IPS-20b (cell line): Measurements from ENCODE around the gene ACP4.

Experiments used
- H3K27ac ChIP-seq: one replicate; pipeline ENCODE4 v1.5.1; 2013; ENCODE audit warnings: low read length
- H3K27me3 ChIP-seq: 2 replicates; pipeline ENCODE4 v1.6.1; 2013; ENCODE audit warnings: mild to moderate bottlenecking, low read length, inconsistent platforms; ENCODE audit not compliant: insufficient read depth
- H3K36me3 ChIP-seq: 2 replicates; pipeline ENCODE4 v1.6.1; 2013; ENCODE audit warnings: low read depth, mild to moderate bottlenecking, inconsistent platforms, low read length, moderate library complexity; ENCODE audit not compliant: insufficient read depth
- H3K4me1 ChIP-seq: 2 replicates; pipeline ENCODE4 v1.6.1; 2013; ENCODE audit warnings: mild to moderate bottlenecking, control low read depth, inconsistent platforms, low read length, moderate library complexity; ENCODE audit not compliant: insufficient read depth
- H3K4me3 ChIP-seq: 2 replicates; pipeline ENCODE4 v1.5.1; 2013; ENCODE audit warnings: mild to moderate bottlenecking, low read length, inconsistent platforms
- H3K9ac ChIP-seq: 2 replicates; pipeline ENCODE4 v1.6.1; 2013; ENCODE audit warnings: low read depth, mild to moderate bottlenecking, inconsistent platforms, low read length, moderate library complexity
- H3K9me3 ChIP-seq: 2 replicates; pipeline ENCODE4 v1.6.1; 2013; ENCODE audit warnings: mild to moderate bottlenecking, low read depth, low read length, inconsistent platforms; ENCODE audit not compliant: insufficient read depth

ACP4 gene

GRCh38 chr19:50792272-50793250 is 2.3 kb downstream of the ACP4 start:
- no peak overlapping the region for H3K4me3 ChIP-seq
- H3K27ac ChIP-seq = no peak overlapping the region
- no peak overlapping the region for H3K9ac ChIP-seq
- no peaks in the 10 kb centered on the region for H3K9me3 ChIP-seq
- H3K27me3 ChIP-seq = no peaks in the 10 kb centered on the region
- H3K4me1 ChIP-seq = no peaks in the 10 kb centered on the region
- H3K36me3 ChIP-seq = peaks cover 22% of the 10 kb centered on the region

GRCh38 chr19:50793558-50794065 is 3.4 kb downstream of the ACP4 start:
- Histone ChIP-seq H3K36me3 (peaks cover 32% of the 10 kb centered on the region), H3K27ac (no peak overlapping the region), H3K9ac (no peak overlapping the region), H3K4me3 (no peak overlapping the region), H3K27me3 (no peaks in the 10 kb centered on the region), H3K4me1 (no peaks in the 10 kb centered on the region), H3K9me3 (no peaks in the 10 kb centered on the region)

- Histone ChIP-seq H3K9me3 (no peaks in the 10 kb centered on the region), H3K9ac (no peak overlapping the region), H3K27ac (no peak overlapping the region), H3K36me3 (peaks cover 39% of the 10 kb centered on the region), H3K4me1 (no peaks in the 10 kb centered on the region), H3K27me3 (no peaks in the 10 kb centered on the region), H3K4me3 (no peak overlapping the region)
Observed at GRCh38 chr19:50794074-50794875, 4.1 kb downstream of the ACP4 start.

- no peak overlapping the region for H3K27ac ChIP-seq
- no peak overlapping the region for H3K4me3 ChIP-seq
- no peaks in the 10 kb centered on the region for H3K9me3 ChIP-seq
- H3K36me3 ChIP-seq = peaks cover 47% of the 10 kb centered on the region
- no peaks in the 10 kb centered on the region for H3K27me3 ChIP-seq
- H3K4me1 ChIP-seq = no peaks in the 10 kb centered on the region
- H3K9ac ChIP-seq = no peak overlapping the region
Observed at GRCh38 chr19:50794876-50795663, 4.9 kb downstream of the ACP4 start.

- no peak overlapping the region for H3K4me3 ChIP-seq
- H3K9me3 ChIP-seq = no peaks in the 10 kb centered on the region
- no peak overlapping the region for H3K27ac ChIP-seq
- H3K4me1 ChIP-seq = no peaks in the 10 kb centered on the region
- no peaks in the 10 kb centered on the region for H3K27me3 ChIP-seq
- no peak overlapping the region for H3K9ac ChIP-seq
- peaks cover 53% of the 10 kb centered on the region for H3K36me3 ChIP-seq
Observed at GRCh38 chr19:50795664-50796073, 5.5 kb downstream of the ACP4 start.

GRCh38 chr19:50796128-50796633 is 6.0 kb downstream of the ACP4 start:
- H3K27ac ChIP-seq = no peak overlapping the region
- no peaks in the 10 kb centered on the region for H3K4me1 ChIP-seq
- no peaks in the 10 kb centered on the region for H3K9me3 ChIP-seq
- no peaks in the 10 kb centered on the region for H3K27me3 ChIP-seq
- no peak overlapping the region for H3K4me3 ChIP-seq
- no peak overlapping the region for H3K9ac ChIP-seq
- H3K36me3 ChIP-seq = peaks cover 58% of the 10 kb centered on the region

DNA sequence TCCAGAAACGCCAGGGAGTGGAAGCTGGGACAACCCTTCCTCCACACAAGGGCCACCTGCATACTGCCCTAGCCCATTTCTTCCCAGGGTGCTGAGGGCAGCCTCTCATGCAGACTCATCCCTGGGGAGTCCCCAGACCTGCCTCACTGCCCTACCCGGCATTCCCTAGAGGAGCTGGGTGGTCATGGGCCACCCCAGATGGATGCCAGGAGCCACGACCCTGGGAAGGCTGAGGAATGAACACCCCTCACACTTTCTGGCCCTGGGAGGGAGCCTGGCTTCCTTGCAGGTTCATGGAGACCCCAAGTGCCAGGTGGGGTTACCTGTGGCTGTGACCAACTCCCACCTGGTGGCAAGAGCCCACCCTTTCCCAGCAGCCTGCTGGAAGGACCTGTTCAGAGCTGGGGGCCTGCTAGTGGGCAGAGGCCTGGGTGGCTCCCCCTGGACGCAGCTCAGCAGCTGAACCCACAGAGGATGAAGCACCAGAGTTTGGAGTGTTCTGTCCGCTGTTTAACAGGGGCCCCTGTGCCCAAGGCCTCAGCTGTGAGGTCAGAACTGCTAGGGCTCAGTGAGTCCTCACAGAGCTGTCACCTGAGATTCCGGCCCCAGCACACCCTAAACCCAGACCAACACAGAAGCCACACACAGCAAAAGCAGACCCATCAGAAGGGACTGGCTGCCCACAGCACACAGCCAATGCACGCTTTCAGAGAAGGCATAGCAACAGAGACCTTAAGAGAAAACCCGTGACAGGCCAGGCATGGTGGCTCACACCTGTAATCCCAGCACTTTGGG is 6.6 kb downstream of the ACP4 start:
- no peaks in the 10 kb centered on the region for H3K27me3 ChIP-seq
- H3K27ac ChIP-seq = no peak overlapping the region
- H3K4me3 ChIP-seq = no peak overlapping the region
- no peak overlapping the region for H3K9ac ChIP-seq
- H3K9me3 ChIP-seq = no peaks in the 10 kb centered on the region
- H3K4me1 ChIP-seq = no peaks in the 10 kb centered on the region
- peaks cover 64% of the 10 kb centered on the region for H3K36me3 ChIP-seq

DNA sequence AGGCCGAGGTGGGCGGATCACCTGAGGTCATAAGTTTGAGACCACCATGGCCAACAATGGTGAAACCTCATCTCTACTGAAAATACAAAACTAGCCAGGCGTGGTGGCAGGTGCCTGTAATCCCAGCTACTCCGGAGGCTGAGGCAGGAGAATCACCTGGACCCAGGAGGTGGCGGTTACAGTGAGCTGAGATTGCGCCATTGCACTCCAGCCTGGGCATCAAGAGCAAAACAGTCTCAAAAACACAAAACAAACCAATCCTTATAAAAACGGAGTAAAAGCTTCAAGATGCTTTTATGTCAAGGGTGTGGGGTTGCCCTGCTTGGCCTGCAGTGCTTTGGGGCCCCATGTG is 7.2 kb downstream of the ACP4 start:
- no peak overlapping the region for H3K9ac ChIP-seq
- peaks cover 69% of the 10 kb centered on the region for H3K36me3 ChIP-seq
- no peaks in the 10 kb centered on the region for H3K27me3 ChIP-seq
- no peak overlapping the region for H3K27ac ChIP-seq
- H3K9me3 ChIP-seq = no peaks in the 10 kb centered on the region
- H3K4me1 ChIP-seq = no peaks in the 10 kb centered on the region; the same call in 1 of the 2 replicates
- H3K4me3 ChIP-seq = no peak overlapping the region

- Histone ChIP-seq H3K27ac (no peak overlapping the region), H3K4me3 (no peak overlapping the region), H3K27me3 (no peaks in the 10 kb centered on the region), H3K36me3 (peaks cover 75% of the 10 kb centered on the region), H3K9ac (no peak overlapping the region), H3K4me1 (peaks cover 5% of the 10 kb centered on the region; the same call in 1 of the 2 replicates), H3K9me3 (no peaks in the 10 kb centered on the region)
Observed at GRCh38 chr19:50797781-50798658, 7.8 kb downstream of the ACP4 start.
